Amniotic stem cell (primary cell): ENCODE data around the gene CHST2.
"Not testable (repeated sequence)": the region's sequence is repeated elsewhere in the genome, so short reads cannot be mapped to it uniquely, and the experiment has no call there.

ENCODE experiments used
- DNase-seq: peaks from one replicate; lab custom pipeline; 2025; lab: John Stamatoyannopoulos, UW

CHST2 gene

DNA sequence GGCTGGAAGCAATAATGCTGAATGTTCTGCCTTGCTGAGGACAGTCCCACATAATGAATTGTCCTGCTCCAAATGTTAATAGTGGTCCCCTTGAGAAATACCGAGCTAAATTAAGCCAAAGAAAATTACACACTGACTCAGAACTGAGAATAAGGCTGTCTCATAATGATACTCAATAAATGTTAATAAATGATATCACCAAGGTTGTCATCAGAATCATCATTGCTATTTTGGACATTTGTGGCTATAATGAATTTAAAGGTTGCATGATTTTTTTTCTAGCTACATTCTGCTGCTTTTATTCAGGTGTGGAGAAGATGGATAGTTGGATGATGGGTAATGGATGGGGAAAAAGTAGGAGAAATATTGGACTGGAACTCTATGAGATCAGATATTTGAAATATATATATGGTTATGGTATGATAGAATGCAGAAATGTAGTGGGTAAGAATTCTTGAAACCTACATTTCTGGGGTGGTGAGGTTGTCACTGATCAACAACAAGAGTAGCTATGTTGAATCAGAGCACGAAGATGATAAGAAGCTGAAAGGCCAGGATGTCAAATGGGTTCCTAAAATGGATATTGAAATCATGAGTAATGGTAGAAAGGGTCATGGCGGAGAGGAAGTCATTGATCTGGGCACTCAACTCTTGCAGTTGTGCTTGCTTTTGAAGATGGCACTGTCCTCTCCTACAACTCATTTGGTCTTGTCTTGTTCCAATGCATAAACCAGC, 12.8 kb downstream of the CHST2 start:
- DNase-seq, result no peak

DNA sequence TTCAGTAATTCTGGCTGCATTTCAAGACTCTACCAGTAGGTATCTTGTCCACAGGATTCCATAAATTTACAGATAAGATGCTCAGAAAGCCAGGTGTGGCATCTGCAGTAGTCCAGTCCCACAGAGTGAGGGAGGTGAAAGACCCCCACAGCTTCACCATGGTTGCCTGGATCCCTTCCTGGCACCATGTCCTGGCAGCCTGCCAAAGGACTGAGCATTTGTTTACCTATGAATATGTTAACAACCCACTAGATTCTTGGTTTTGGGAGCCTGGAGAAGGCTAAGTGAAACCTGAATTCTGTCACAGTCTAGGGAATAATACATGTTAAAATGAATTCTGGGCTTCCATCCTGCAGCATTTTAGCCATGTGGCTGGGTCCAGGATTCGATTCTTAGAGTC, 14.9 kb downstream of the CHST2 start:
- no peak for DNase-seq

DNA sequence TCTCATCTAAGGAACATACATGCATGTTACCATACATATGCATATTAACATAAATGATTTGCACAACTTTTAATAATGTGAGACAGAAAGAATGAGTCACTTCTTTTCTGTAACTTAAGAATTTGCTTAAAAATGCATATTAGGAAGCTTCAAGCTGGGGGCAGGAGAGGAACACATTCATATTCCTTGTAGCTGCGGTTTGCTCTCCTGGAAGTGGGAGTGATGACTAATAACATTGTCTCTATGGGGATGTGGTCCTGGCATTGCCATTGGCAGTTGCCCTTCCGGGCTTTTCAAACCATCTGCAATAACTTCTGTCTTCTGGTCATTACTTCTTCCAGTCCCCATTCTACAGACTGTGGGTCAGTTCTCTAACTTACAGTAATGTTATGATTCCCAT, 15.6 kb downstream of the CHST2 start:
- DNase-seq, result peak; percentile 84

DNA sequence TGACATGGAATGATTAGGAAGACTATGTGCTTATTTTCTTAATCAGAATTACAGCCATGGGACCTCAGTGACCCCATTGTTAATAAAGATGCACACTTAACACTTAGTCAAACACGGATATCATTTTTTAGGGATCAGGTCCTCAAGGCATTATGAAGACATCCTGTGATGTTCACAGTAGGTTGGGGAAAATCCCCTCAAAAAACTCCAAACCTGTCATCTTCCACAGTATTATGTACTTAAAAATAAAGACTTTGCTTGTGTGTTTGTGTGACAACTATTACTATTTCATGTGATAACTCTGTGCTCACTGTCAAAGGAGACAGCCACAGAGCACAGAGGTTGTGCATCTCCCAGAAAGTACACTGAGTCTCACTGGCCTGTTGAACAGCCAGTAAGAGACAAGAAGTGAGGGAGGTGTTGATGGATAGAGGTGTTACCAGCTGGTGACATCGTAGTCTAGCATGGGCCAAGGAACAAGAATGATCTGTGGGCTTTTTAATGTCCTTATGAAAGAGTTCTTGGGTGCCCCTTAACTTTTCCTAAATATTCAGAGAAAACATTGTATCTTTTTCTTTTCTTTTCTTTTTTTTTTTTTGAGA, 18.0 kb downstream of the CHST2 start:
- no peak for DNase-seq

DNA sequence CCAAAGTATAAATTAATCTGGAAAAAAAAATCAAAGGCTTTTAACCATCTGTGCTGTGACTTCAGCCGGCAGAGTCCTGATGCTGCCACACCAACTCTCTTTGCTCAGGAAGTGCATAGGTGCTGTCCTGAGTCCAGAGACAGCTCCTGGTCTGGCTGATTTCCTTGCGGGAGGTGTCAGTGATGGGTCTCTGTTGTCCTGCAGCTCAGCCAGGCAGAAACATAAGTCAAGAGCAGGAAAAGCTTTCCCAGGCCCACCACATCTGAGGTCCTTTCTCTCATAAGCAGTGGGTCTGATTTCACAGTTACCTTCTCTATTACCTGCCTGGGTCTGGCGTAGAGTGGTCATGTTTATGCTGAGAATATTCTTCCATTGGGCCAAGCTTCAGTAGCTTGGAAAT, 19.4 kb downstream of the CHST2 start:
- no peak for DNase-seq

DNA sequence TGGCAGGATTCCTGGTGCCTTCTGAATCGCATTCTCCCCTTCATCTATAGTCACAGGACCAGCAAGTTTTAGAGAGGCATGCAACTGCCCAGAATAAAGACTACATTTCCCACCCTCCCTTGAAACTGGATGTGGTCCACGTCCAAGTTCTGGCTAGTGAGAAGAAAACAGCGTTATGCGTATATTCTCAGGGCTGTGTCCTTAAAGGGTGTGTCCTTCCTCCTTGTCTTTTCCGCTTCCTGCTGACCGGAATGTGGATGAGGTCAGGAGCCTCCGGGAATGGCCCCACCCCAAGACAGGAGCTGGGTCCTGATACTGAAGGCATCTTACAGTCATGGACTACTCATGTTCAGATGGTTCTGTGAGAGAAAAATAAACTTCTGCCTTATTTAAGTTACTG, 20.2 kb downstream of the CHST2 start:
- DNase-seq, result no peak

DNA sequence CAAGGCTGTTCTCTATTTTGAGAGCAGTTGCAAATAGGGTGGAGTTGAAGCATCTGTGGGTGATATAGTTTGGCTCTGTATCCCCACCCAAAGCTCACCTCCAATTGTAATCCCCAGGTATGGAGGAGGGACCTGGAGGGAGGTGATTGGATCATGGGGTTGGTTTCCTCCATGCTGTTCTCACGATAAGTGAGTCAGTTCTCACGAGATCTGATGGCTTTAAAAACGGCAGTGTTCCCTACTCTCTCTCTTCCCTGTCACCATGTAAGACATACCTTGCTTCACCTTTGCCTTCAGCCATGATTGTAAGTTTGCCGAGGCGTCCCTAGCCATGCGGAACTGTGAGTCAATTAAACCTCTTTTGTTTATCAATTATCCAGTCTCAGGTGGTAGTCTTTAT, 21.0 kb downstream of the CHST2 start:
- DNase-seq, result no peak

DNA sequence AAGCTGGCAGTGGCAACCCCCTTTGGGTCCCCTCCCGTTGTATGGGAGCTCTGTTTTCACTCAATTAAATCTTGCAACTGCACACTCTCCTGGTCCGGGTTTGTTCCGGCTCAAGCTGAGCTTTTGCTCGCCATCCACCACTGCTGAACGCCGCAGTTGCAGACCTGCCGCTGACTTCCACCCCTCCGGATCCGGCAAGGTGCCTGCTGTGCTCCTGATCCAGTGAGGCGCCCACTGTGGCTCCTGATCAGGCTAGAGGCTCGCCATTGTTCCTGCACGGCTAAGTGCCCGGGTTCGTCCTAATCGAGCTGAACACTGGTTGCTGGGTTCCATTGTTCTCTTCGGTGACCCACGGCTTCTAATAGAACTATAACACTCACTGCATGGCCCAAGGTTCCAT, 22.8 kb downstream of the CHST2 start:
- no peak for DNase-seq

DNA sequence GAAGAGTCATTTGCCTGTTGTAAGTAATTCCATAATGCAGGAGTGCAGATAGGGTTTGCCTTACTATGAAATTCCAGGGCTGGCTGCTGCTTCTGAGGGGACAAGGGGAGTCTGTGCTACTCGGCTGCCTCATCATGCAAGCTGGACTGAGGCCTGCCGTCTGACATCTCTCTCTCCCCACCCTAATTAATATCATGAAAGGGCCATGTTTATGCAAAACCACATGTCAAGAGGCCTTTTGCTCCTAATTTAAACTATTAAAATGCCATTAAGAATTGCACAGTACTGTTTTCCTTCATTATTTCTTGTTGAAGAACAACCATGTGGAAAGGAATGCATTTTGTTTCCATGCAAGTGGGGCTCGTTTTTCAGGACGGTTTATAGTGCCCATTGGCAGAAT, 26.3 kb downstream of the CHST2 start:
- no peak for DNase-seq

DNA sequence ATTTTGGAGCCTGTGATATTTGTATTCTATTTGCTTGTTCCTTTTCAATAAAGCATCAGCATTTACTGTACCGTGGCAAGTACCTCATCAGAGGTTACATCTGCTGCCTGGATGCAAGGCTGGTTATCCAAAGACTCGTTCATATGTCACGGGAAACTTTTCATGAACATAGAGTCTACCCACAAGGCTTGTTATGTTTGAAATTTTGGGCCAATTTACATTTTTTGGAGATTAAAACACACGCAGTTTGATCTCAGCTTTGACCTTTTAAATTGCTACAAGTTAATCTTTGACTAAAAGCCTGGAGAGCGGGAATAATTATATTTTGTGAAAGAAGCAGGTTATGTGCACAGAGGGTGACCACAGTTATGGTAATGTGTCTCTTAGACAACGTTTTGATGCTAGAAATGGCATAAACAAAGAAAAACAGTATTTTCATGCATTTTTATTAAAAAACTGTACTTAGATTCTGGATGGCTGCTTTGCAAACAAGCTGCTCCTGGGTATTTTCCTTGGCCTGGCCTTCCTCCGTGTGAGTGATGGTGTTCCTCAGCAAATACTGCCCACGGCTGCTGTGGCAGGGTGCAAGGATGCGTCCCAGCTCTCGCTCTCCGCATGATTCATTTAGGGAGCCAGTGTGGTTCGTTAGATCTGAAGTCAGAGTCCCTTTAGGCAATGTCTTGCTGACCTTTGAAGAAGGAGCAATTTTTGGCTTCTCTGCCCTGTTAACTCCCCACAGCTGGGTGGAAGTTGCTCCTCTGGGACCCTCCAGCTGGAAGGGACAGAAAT, 27.1 kb downstream of the CHST2 start:
- no peak for DNase-seq

DNA sequence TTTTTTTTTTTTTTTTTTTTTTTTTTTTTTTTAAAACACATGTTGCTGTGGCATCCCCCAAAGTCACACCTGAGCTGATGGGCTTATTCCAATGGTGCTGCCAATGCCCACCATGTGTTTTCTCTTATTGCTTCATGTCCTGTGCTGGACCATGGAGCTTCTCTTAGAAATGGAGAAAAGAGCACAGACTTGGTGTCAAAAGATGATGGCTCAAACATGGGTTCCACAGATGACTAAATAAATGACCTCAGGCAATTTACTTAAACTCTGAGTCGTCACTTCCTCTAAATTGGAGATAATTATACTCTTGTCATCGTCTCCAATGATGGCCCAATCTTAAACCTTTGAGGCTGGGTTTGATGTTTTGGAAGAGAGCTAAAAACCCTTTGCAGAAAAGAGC, 28.1 kb downstream of the CHST2 start:
- DNase-seq, result no peak

DNA sequence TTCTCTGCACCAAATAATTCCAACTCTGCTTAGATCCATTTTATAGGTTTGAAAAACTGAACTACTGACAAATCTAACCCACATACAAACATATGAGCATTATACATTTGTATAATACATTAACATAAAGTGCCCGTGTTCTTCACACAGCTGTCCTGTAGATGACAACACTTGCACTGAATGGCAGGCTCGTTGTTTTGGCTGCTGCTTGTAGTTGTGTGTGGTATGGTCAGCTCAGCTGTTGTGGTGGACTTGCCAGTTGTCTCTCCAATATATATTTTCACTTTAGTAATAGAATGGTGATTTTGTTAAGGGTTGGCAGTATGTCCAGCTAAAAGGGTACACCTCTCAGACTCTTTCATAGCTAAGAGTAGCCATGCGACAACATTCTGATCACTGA, 30.5 kb downstream of the CHST2 start:
- DNase-seq, result no peak

DNA sequence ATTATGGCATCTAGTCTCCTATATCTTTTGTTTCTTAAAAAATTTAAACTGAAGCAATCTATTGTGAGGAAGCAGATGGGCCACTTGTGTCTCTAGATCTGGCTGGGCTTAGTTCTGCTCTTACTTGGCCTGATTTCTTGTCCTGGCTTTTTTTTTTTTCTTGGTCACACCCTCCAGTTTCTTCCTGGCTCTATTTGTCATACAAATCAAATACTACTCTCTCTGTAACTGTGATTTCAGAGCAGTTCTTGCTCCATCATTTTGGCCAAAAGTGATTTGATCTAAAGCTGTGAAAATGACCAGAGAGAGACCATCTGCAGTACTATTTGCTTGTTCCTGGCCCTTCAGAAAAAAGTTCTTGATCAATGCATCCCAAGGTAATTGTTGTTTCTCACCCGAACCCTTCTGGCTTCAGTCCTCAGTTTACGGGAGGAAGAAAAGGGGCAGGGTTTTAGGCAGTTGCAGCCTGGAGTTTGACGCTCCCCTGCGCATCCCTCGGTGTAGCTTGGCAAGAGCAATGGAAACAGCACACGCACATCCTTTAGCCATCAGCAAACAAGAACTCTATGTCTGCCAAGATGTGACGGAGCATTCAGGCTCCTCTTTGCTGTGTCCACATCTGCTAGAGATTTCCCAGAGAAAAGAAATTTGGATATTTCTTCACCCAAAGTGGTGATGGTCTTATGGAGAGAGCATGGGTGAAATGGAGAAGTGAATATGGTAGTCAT, 31.6 kb downstream of the CHST2 start:
- DNase-seq, result no peak

DNA sequence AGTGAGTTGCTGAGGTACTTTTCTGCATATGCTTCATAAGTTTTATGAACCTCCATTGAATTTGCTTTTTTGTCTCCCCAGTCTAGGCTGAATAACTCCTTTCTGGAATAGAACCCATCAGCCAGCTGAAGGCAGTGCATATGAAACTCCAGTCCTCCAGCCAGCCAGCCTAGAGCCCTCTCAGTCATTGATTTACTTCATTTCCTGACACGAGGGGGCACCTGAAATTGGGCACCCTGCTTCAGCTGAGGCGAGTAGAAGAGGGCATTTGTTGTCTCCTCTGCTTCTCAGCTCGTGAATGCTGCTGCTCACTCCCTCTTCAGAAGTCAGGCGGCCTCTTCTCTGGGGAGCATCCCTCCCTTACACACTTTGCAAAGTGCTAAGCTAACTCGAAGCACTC, 32.5 kb downstream of the CHST2 start:
- DNase-seq, result no peak

DNA sequence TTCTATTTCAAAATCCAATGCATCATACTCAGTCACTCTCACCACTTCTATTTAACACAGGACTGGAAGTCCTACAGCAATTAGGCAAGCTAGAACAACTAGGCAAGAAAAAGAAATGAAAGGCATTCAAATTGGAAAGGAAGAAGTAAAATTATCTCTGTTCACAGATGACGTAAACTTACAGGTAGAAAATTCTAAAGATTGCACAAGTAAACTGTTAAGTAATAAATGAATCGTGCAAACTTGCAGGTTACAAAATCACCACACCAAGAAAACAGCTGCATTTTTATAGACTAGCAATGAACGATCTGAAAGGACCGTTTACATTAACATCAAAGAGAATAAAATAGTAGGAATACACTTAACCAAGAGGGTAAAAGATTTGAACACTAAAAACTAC, 36.2 kb downstream of the CHST2 start:
- DNase-seq, result no peak

DNA sequence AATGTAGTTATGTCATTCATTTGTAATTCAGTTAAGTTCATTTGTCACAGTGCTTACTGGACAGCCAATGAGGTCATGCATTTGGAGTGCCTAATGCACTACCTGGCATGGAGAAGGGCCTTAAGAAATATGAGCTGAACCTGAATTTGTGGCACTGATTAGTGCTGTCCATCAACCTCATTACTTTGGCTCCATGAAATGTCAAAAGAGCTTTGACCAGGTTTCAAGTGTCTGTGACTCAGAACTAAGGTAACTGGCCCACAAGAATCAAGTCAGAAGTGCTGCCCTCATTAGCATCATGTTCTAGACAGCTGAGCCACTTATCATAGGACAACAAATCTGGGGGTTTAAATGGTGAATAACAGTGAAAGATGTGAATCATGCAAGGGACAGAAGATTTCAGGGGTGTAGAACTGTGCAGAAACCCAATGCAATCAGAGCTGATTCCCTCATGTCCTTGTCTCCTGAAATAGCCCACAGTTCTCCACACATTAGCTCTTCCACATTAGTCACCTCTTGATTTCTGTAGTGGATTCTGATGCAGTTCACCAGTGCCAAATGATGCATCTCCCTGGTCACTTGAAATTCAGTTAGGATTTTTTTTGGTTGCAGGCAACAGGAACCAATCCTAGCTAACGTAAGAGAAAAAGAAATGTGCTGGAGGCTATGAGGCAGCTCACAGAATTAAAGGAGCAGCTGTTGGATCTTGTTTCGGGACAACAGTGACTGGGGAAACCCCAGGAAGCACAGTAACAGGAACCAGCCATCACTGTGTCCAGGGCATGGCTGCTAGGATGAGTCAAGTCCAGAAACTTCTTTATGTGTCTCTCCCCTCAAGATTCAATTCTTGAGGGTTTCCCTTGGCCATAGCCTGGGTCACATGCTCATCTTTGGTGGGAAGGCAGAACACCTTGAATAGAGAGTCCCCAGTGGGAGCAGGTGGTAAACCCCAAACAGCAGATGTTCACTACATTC, 38.7 kb downstream of the CHST2 start:
- peak; percentile 37 for DNase-seq

DNA sequence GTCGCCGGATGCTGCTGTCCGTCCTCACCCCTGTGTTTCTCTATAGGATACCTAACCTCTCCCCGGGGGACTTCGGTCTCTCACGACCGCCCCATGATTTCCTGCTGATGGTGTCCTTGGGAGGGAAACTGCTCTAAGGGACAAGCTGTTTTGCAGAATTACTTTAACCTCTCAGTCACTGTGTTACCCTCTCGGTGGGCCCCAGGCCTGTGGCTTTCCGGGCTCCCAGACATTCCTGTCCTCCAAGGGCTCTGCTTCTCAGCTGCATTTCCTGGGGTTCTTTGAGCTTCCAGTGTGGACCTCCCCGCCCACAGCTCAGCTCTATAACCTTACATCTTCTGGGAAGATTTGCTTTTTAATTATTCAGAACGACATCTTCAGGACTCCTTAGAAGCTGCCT, 40.9 kb downstream of the CHST2 start:
- DNase-seq, result no peak

DNA sequence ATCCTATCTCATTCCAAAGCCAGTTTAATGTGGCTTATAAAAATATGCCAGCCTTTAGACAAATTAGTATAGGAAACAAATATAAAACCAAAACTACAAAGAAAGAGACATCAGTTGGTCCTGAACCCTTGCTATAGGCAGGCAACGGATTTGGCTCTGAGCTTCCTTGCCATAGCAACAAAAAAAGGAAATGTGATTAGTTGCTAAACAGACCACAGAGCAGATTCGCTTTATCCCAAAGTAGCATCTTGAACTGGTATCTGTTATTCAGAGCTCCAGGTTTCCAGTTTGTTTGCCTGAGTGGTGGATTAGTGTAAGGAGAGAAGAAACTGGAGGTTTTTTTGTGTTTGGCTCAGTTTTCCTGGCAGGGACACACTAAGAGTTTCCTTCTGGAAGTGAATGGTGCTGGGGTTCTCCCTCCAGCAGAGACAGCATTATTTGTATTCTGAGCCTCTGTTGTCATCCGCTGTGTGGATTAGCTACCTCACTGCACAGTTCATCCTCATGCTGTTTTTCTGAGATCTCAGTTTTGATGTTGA, 44.1 kb downstream of the CHST2 start:
- no peak for DNase-seq

DNA sequence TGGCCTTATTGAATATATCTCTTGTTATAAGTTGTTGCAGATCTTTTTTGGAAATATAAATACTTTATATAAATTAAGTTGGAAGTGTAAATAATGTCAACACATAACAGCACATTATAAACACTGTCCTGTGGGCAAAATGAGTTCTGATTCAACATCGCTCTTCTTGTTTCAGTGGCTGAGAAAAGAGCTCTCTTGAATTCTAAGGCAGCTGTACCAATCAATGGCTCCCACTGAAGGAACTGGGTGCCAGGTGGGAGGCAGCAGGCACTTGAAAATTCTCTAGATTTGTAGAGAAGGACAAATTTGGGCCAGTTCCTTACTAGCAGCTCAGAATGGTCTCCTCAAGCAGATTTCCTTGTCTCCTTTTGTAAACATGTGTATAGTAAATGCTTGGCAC, 45.6 kb downstream of the CHST2 start:
- DNase-seq, result no peak

DNA sequence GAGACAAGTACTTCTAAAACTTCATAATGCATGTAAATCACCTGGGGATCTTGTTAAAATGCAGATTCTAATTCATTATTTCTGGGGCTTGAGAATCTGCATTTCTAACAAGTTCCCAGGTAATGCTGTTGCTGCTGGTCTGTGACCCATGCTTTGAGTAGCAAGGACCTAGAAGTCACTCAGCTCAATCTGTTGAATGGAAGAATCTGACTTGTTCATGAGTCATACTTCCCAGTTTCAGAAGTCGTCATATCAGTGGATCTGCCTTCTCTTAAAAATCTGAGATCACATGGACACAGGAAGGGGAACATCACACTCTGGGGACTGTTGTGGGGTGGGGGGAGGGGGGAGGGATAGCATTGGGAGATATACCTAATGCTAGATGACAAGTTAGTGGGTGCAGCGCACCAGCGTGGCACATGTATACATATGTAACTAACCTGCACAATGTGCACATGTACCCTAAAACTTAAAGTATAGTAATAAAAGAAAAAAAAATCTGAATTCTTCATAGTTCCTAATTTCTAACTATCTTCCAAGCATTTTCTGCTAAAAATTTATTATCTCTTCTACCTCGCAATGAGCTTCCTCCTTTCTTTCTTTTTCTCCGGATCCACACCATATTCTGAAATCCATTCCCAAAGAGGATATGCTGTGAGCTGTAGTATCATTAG, 46.2 kb downstream of the CHST2 start:
- not testable (repeated sequence) for DNase-seq

DNA sequence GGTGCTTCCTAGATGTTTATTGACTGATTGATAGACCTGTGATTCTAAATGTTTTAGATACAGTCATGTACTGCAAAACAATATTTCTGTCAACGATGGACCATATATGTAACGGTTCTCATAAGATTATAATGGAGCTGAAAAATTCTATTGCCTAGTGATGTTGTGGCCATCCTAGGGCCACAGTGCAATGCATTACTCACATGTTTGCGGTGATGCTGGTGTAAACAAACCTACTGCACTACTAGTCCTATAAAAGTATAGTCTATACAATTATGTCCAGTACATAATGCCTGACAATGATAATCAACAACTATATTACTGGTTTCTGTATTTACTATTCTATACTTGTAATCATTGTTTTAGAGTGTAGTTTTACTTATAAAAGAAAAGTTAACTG, 46.8 kb downstream of the CHST2 start:
- DNase-seq, result no peak
